ENCODE measurements around the gene UBE2V1. TPM values are rescaled to one million over a fixed set of nuclear protein-coding genes. Genes with fewer than 3 reads are reported as not detected.

Gene UBE2V1
- total RNA-seq, 1 experiment from 2014 or later = 203 TPM

DNA sequence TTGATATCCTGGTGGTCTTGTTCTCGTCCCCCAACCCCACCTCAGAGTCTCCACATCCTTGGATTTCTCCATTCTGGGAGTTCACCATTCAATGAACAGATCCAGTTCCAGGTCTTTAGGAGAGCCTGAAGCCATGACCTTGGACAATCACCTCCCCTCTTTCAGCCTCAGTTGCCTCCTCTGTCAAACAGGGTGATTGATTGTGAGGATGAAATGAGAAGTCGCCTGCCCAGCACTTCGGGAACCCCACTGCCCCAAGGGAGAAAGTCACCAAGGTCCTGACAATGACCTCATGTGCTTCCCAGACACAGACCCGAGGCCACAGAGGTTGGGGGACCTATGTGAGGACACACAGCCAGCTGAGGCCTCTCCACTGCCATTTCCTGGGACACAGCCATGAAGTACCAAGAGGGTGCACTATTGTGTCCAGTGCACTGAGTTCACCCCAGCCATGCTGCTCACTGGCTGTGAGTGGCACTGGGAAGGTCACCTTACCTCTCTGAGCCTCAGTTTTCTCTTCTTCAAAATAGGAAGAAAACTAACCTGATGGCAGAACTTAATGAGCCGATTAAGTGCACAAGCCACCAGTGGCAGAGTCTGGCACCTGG lies 68.5 kb downstream of the UBE2V1 start:
- BruUV-seq (replicated peaks) = no TSS peak
- H3K4me3 ChIP-seq (ENCODE audit: low read depth, low read length, poor library complexity, severe bottlenecking) = no peak overlapping the region
- no peak for TF ChIP-seq EZH2 (IDR thresholded peaks at IDR 0.05; ENCODE audit: borderline replicate concordance, low read depth, low read length, poor library complexity, severe bottlenecking)
- TF ChIP-seq, protein P1, sequence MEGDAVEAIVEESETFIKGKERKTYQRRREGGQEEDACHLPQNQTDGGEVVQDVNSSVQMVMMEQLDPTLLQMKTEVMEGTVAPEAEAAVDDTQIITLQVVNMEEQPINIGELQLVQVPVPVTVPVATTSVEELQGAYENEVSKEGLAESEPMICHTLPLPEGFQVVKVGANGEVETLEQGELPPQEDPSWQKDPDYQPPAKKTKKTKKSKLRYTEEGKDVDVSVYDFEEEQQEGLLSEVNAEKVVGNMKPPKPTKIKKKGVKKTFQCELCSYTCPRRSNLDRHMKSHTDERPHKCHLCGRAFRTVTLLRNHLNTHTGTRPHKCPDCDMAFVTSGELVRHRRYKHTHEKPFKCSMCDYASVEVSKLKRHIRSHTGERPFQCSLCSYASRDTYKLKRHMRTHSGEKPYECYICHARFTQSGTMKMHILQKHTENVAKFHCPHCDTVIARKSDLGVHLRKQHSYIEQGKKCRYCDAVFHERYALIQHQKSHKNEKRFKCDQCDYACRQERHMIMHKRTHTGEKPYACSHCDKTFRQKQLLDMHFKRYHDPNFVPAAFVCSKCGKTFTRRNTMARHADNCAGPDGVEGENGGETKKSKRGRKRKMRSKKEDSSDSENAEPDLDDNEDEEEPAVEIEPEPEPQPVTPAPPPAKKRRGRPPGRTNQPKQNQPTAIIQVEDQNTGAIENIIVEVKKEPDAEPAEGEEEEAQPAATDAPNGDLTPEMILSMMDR (conservative IDR thresholded peaks at IDR 0.05; ENCODE audit: low read depth, low read length) = no peak
- H3K9me3 ChIP-seq (ENCODE audit: low read depth, low read length, poor library complexity, severe bottlenecking) = no peaks in the 10 kb centered on the region
- no peaks in the 10 kb centered on the region for H3K27me3 ChIP-seq (replicated peaks; ENCODE audit: insufficient read depth, low read depth, low read length, poor library complexity)
- ChIA-PET POLR2A (ENCODE audit: low non-redundant PET) (interaction anchor here (0.6 kb wide), 1 partner anchor 31 kb away, joined by 3 read pairs; no protein-coding TSS in a partner anchor), CTCF (no interaction called here)
- DNase-seq (ENCODE audit: low spot score) = no peak
- no peaks in the 10 kb centered on the region for H3K36me3 ChIP-seq (ENCODE audit: insufficient read depth, low read length, poor library complexity, severe bottlenecking)
- intact Hi-C loops (cut with micrococcal nuclease; ENCODE audit: unreplicated experiment) = no loop called here
- no peak overlapping the region for H3K27ac ChIP-seq (ENCODE audit: low read depth, low read length, poor library complexity, severe bottlenecking)
- peaks cover 11% of the 10 kb centered on the region for H3K4me1 ChIP-seq (ENCODE audit: insufficient read depth, low read length, poor library complexity, severe bottlenecking)

DNA sequence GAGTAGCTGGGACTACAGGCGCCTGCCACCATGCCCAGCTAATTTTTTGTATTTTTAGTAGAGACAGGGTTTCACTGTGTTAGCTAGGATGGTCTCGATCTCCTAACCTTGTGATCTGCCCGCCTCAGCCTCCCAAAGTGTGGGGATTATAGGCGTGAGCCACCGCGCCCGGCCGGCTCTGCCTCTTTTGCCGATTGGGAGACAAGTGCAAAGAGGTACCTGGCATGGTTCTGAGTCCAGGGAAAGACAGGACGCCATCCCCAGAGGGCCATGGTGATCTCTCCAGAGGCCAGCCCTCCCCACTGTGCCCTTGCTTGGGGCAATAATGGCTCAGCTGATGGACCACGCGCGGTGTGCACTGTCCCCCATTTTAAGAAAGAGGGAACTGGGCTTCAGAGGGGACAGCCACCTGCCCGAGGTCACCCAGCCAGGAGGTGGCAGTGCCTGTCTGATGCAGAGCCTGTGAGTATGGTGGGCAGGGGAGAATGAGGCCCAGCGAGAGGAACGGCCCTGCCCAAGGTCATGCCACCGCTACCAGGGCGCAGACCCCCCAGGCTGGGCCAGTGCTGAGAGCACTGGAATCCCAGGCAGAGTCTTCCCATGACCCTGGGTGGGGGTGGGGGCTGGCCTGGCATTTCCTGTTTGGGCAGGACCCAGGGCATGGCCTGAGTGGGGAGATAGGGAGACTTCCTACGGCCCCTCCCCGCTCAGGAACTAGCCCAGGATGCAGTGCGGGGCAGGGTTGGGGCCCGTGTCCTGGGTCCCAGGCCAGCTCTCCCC lies 69.2 kb downstream of the UBE2V1 start:
- no TSS peak for BruUV-seq (replicated peaks)
- TF ChIP-seq, protein P1 (conservative IDR thresholded peaks at IDR 0.05; ENCODE audit: low read depth, low read length) = no peak
- TF ChIP-seq EZH2 (IDR thresholded peaks at IDR 0.05; ENCODE audit: borderline replicate concordance, low read depth, low read length, poor library complexity, severe bottlenecking) = no peak

DNA sequence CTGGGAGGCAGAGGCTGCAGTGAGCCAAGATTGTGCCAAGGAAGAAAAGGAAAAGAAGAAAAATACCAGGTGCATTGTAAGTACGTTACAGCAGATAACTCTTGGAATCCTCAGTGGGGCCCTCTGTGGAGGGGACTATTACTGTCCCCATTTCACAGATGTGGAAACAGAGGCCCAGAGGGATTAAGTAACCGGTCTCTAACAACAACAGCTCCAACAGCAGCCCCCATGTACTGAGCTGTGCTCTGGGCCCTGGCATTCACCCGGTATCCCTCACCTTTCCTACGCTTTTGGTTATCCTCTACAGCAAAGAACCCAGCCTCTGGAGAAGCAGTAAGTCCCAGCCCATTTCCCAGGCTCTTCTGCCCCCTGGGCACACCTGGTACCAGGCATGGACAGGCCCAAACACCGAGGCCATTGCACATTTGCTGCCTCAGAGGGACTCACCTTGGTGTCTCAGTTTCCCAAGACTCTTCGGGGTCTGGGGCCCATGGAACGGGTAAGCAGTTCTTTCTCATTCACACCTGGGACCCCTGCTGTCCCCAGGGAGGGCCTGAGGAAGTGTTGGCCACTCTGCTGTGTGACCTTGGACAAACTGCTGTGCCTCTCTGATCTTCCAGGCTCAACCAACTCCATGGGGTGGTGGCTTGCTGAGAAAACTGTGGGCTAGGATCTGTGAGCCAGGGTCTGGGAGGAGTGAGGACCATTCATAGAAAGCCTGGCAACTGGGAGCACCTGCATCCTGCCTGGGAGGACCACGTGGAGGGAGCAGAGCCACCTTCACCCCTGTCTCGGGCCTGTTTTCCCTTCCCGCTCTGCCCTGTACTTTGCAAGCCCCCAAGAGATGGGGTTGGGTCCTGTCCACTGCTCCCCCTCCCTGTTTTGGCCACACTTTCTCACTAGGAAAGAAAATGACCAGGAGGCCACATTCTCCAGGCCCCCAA lies 70.3 kb downstream of the UBE2V1 start:
- Histone ChIP-seq H3K27ac (ENCODE audit: low read depth, low read length, poor library complexity, severe bottlenecking) (no peak overlapping the region), H3K27me3 (replicated peaks; ENCODE audit: insufficient read depth, low read depth, low read length, poor library complexity) (no peaks in the 10 kb centered on the region), H3K9me3 (ENCODE audit: low read depth, low read length, poor library complexity, severe bottlenecking) (no peaks in the 10 kb centered on the region), H3K4me1 (ENCODE audit: insufficient read depth, low read length, poor library complexity, severe bottlenecking) (peaks cover 11% of the 10 kb centered on the region), H3K4me3 (ENCODE audit: low read depth, low read length, poor library complexity, severe bottlenecking) (no peak overlapping the region), H3K36me3 (ENCODE audit: insufficient read depth, low read length, poor library complexity, severe bottlenecking) (no peaks in the 10 kb centered on the region)
- ChIA-PET CTCF (interaction anchor here (1.0 kb wide), 1 partner anchor 64 kb away, joined by 5 read pairs; no protein-coding TSS in a partner anchor), POLR2A (ENCODE audit: low non-redundant PET) (no interaction called here)
- TF ChIP-seq, protein P1 (conservative IDR thresholded peaks at IDR 0.05; ENCODE audit: low read depth, low read length) = no peak
- intact Hi-C loops (cut with micrococcal nuclease; ENCODE audit: unreplicated experiment) = no loop called here
- BruUV-seq (replicated peaks) = no TSS peak
- DNase-seq (ENCODE audit: low spot score) = no peak

More for the DNA sequence above, 69.2 kb downstream of the UBE2V1 start:
- no peak overlapping the region for H3K27ac ChIP-seq (ENCODE audit: low read depth, low read length, poor library complexity, severe bottlenecking)
- POLR2A ChIA-PET (ENCODE audit: low non-redundant PET) = no interaction called here
- H3K27me3 ChIP-seq (replicated peaks; ENCODE audit: insufficient read depth, low read depth, low read length, poor library complexity) = no peaks in the 10 kb centered on the region
- intact Hi-C loops (cut with micrococcal nuclease; ENCODE audit: unreplicated experiment) = no loop called here
- H3K9me3 ChIP-seq (ENCODE audit: low read depth, low read length, poor library complexity, severe bottlenecking) = no peaks in the 10 kb centered on the region
- no peak for DNase-seq (ENCODE audit: low spot score)
- H3K36me3 ChIP-seq (ENCODE audit: insufficient read depth, low read length, poor library complexity, severe bottlenecking) = no peaks in the 10 kb centered on the region
- H3K4me1 ChIP-seq (ENCODE audit: insufficient read depth, low read length, poor library complexity, severe bottlenecking) = peaks cover 11% of the 10 kb centered on the region
- no peak overlapping the region for H3K4me3 ChIP-seq (ENCODE audit: low read depth, low read length, poor library complexity, severe bottlenecking)
- CTCF ChIA-PET = no interaction called here
